Activated naive CD4-positive, alpha-beta T cell treated with anti-CD3 and anti-CD28 coated beads, Interleukin-2, amount 10 ng/mL, durations not matched to agents 7 days and 5 days (primary cell): ENCODE data around the gene SERINC3.
"Not testable (repeated sequence)": the region's sequence is repeated elsewhere in the genome, so short reads cannot be mapped to it uniquely, and the experiment has no call there.

Experiments used
- CTCF ChIA-PET: fragments of 350-600 bp; sonication (Branson Sonifier 250); formaldehyde crosslinking; loops from one replicate; lab custom pipeline; 2021; ENCODE audit warnings: antibody characterized with exemption; lab: Charles Lee
- DNase-seq: peaks from one replicate; pipeline ENCODE4 v3.0.0-alpha.2; 2020
- H3K27ac Mint-ChIP-seq: one replicate; pipeline ENCODE4 v1.8.0; 2021; ENCODE audit warnings: mild to moderate bottlenecking, moderate library complexity, mixed read lengths
- H3K27me3 Mint-ChIP-seq: one replicate; pipeline ENCODE4 v1.8.0; 2021; ENCODE audit warnings: mild to moderate bottlenecking, mixed read lengths
- H3K36me3 Mint-ChIP-seq: one replicate; pipeline ENCODE4 v1.8.0; 2021; ENCODE audit warnings: mixed read lengths
- H3K4me1 Mint-ChIP-seq: one replicate; pipeline ENCODE4 v1.8.0; 2021; ENCODE audit warnings: mixed read lengths
- H3K4me3 Mint-ChIP-seq: one replicate; pipeline ENCODE4 v1.8.0; 2021; ENCODE audit warnings: mild to moderate bottlenecking, moderate library complexity, mixed read lengths
- H3K9me3 Mint-ChIP-seq: one replicate; pipeline ENCODE4 v1.8.0; 2021; ENCODE audit warnings: mixed read lengths

SERINC3 gene

DNA sequence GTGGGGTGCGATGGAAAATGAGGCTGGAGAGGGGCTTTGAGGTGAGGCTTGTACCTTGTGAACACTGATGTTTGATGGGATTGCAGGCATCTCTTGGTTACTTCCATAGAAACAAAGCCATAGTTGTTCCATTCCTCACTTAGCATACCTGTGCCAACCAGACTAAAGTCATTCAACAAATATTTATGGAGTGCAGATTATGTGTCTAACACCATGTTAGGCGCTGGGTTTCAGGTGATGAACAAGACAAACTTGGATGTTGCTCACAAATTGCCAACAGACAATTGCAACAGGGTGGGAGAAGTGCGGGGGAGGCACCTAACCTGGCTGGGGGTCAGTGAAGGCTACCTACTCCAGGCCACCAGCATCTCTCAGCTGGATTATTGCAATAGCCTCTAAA, 44.7 kb downstream of the SERINC3 start:
- Mint-ChIP-seq H3K36me3 (peaks cover 18% of the 10 kb centered on the region), H3K27ac (no peak overlapping the region), H3K9me3 (no peaks in the 10 kb centered on the region), H3K4me1 (peaks cover 27% of the 10 kb centered on the region), H3K27me3 (peaks cover 11% of the 10 kb centered on the region), H3K4me3 (peak overlapping the region; percentile 92)
- CTCF ChIA-PET = no interaction called here
- no peak for DNase-seq

DNA sequence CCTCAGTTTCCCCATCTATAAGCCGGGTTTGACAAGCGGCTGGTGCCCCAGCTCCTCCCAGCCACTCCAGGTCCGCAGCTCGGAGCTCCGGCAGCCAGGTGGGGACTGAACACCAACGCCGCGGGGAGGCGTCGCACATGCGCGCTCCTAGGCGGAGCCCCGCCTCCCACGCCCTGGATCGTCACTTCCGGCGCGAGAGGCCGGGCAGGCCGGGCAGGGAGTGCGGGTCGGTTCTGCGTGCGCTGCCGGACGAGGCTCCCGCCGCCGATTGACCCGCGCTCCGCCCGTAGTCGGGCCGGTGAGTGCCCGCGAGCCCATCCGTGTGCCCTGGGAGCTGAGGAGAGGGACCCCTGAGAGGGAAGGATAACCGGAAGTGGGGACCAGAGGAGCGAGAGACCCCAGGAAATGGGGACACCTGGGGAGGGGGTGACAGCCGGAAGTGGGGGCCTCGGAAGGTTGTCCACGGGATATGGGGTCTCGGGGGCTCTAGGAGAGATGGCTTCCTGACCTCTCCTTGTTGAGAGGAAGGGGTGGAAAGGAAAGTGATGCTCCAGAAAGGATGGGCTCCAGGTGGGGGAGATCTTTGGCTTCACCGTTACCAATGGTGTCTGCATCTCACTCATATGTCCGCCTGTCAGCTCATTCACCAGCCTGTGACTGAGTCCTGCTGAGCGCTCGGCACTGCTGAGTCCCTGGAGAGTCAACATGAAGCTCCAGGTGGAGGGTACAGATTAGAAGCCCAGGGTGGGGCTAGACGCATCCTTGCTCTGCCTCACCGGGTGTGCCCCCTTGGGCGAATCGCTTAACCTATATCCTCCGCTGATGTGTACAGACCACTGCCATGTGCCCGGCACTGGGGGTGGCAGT, 45.9 kb downstream of the SERINC3 start, which contains the start of gene TTPAL:
Gene TTPAL (plus strand): TSS at position 181 of the 867 bp plus-strand sequence. CDS start 4,126 bp downstream, outside the sequence.
- H3K27ac Mint-ChIP-seq = peak within 1 kb of the TSS; percentile 89
- CTCF ChIA-PET = interaction anchor here (0.7 to 1.9 kb wide), 7 partner anchors 11 to 134 kb away, joined by 3 to 19 read pairs (median 3); no protein-coding TSS in a partner anchor
- H3K4me3 Mint-ChIP-seq = peak within 1 kb of the TSS; percentile 92

DNA sequence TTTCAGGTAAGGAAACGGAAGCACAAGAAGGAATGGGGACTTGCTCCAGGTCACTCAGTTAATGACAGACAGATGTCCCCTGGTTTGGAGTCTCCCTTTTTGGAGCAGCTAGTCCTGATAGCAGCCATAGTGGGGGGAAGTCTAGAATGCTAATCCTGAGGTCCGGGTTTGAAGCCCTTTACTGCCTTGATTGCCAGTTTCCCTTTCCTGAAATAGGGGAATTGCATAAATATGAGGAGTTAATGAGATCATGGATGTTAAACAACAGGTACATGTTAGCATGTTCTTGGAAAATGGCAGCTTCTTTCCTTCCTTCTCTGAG, 46.5 kb downstream of the SERINC3 start:
- H3K4me3 Mint-ChIP-seq = peak overlapping the region; percentile 92
- CTCF ChIA-PET = interaction anchor here (0.8 to 1.9 kb wide), 6 partner anchors 12 to 134 kb away, joined by 3 to 19 read pairs (median 3); no protein-coding TSS in a partner anchor
- peaks cover 13% of the 10 kb centered on the region for H3K27me3 Mint-ChIP-seq
- H3K27ac Mint-ChIP-seq = peak overlapping the region; percentile 89
- peaks cover 5% of the 10 kb centered on the region for H3K36me3 Mint-ChIP-seq
- H3K9me3 Mint-ChIP-seq = no peaks in the 10 kb centered on the region
- no peak for DNase-seq
- peaks cover 27% of the 10 kb centered on the region for H3K4me1 Mint-ChIP-seq

More for the DNA sequence above, 45.9 kb downstream of the SERINC3 start, which contains the start of gene TTPAL:
- peaks cover 13% of the 10 kb centered on the region for H3K27me3 Mint-ChIP-seq
- DNase-seq = peak; percentile 91
- H3K9me3 Mint-ChIP-seq = no peaks in the 10 kb centered on the region
- peaks cover 27% of the 10 kb centered on the region for H3K4me1 Mint-ChIP-seq
- H3K36me3 Mint-ChIP-seq = peaks cover 8% of the 10 kb centered on the region

DNA sequence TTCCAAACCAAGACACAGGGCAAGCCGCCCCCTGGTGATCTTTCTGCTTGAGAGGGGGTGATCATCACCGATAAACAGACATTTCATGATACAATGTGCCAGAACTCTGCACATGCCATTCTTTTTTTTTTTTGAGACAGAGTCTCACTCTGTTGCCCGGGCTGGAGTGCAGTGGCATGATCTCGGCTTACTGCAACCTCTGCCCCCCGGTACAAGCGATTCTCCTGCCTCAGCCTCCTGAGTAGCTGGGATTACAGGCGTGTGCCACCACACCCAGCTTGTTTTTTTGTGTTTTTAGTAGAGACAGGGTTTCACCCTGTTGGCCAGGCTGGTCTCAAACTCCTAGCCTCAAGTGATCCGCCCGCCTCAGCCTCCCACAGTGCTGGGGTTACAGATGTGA, 49.6 kb downstream of the SERINC3 start:
- H3K9me3 Mint-ChIP-seq, H3K4me3 Mint-ChIP-seq, H3K27ac Mint-ChIP-seq, DNase-seq, CTCF ChIA-PET, H3K36me3 Mint-ChIP-seq: not testable (repeated sequence)
- Mint-ChIP-seq H3K4me1 (peaks cover 27% of the 10 kb centered on the region), H3K27me3 (peaks cover 18% of the 10 kb centered on the region)

GRCh38 chr20:44471481-44471882, 50.4 kb downstream of the SERINC3 start:
- Mint-ChIP-seq H3K27ac (no peak overlapping the region), H3K27me3 (peaks cover 19% of the 10 kb centered on the region), H3K9me3 (no peaks in the 10 kb centered on the region), H3K4me1 (peaks cover 19% of the 10 kb centered on the region), H3K36me3 (no peaks in the 10 kb centered on the region), H3K4me3 (no peak overlapping the region)
- CTCF ChIA-PET = interaction anchor here (1.2 kb wide), 1 partner anchor 87 kb away, joined by 3 read pairs; no protein-coding TSS in a partner anchor
- no peak for DNase-seq

DNA sequence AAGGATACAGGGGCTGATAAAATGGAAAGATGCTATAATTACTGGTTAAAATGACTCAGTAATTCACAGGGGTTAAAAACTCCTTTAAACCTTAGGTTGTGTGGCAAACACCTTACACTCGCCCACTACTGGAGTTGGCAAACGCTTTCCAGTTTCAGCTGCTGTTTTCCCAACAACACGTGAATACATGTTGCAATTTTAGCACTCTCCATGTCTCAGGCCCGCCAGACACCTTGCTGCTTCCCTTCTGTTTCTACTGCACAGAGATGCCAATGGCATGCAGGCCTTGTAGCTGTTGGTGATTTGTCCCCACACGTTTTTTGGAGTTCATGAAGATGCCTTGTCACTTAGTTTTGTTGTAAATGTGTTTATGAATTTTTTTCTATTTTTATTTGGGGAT, 51.5 kb downstream of the SERINC3 start:
- Mint-ChIP-seq H3K4me3 (no peak overlapping the region), H3K36me3 (no peaks in the 10 kb centered on the region), H3K27ac (no peak overlapping the region), H3K27me3 (peaks cover 21% of the 10 kb centered on the region), H3K4me1 (peaks cover 7% of the 10 kb centered on the region), H3K9me3 (no peaks in the 10 kb centered on the region)
- no peak for DNase-seq
- CTCF ChIA-PET = no interaction called here

DNA sequence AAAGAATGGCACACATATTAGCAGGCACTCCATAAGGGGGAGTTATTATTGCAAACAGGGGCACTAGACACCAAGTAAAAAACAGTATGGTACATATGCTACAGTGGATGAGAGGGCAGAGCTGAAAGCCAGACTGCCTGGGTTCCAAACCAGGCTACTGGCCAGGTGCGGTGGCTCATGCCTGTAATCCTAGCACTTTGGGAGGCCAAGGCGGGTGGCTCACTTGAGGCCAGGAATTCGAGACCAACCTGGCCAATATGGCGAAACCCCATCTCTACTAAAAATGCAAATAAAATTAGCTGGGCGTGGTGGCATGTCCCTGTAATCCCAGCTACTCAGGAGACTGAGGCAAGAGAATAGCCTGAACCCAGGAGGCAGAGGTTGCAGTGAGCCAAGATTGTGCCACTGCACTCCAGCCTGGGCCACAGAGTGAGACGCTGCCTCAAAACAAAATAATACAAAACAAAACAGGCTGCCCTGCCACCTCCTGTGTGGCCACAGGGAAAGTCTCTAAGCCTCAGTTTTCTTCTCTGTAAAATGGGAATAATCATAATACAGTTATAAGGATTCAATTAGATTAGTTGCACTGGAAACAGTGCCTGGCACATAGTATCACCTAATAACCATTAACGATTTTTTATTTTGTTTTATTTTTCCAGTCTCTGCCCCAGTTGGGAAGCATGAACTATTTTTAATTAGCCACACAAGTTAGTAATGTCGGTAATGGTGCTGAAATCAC, 53.7 kb downstream of the SERINC3 start:
- Mint-ChIP-seq H3K4me1 (no peaks in the 10 kb centered on the region), H3K9me3 (no peaks in the 10 kb centered on the region)
- CTCF ChIA-PET = interaction anchor here (1.0 to 1.4 kb wide), 2 partner anchors 84 to 142 kb away, joined by 3 read pairs; no protein-coding TSS in a partner anchor

DNA sequence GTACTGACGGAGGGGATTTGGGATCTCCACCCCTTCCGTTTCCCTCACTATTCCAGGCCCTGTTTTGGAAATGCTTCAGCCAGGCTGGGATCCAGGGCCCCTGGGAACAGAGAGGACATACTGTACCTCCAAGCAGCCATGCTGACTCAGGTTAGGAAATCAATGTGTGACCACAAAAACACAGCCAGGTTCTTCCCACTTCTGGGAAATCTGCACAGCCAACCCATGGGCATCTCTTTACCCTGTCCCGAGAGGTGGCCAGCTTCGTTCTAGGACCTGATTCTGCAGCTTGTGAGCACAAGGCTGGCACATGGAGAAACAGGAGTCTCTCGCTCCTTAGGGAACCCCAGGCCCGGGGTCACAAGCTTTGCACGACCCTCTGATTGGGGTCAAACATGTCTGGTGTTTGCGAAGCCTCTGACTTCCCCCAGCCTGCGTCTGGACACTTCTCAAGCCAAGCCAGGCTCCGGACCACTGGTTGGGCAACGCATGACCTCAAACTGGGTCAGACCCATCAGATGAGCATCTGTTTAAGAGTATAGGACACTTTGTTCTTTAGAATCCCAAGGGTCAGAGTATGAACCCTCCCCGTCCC, 54.5 kb downstream of the SERINC3 start:
- Mint-ChIP-seq H3K27me3 (peaks cover 18% of the 10 kb centered on the region), H3K27ac (no peak overlapping the region), H3K36me3 (no peaks in the 10 kb centered on the region), H3K4me1 (no peaks in the 10 kb centered on the region), H3K4me3 (no peak overlapping the region), H3K9me3 (no peaks in the 10 kb centered on the region)
- no peak for DNase-seq
- CTCF ChIA-PET = interaction anchor here (1.4 kb wide), 1 partner anchor 83 kb away, joined by 3 read pairs; no protein-coding TSS in a partner anchor

More for the DNA sequence above, 53.7 kb downstream of the SERINC3 start:
- Mint-ChIP-seq H3K36me3 (no peaks in the 10 kb centered on the region), H3K4me3 (no peak overlapping the region), H3K27me3 (peaks cover 21% of the 10 kb centered on the region), H3K27ac (no peak overlapping the region)
- no peak for DNase-seq

- CTCF ChIA-PET = interaction anchor here (1.1 kb wide), 1 partner anchor 250 kb away, joined by 3 read pairs; no protein-coding TSS in a partner anchor
- H3K4me3 Mint-ChIP-seq = no peak overlapping the region
- no peaks in the 10 kb centered on the region for H3K9me3 Mint-ChIP-seq
- H3K36me3 Mint-ChIP-seq = no peaks in the 10 kb centered on the region
- H3K27ac Mint-ChIP-seq = no peak overlapping the region
- no peak for DNase-seq
- H3K27me3 Mint-ChIP-seq = peaks cover 13% of the 10 kb centered on the region
- H3K4me1 Mint-ChIP-seq = no peaks in the 10 kb centered on the region
Observed at GRCh38 chr20:44465001-44465560, 56.8 kb downstream of the SERINC3 start.

GRCh38 chr20:44464514-44464913, 57.4 kb downstream of the SERINC3 start:
- H3K4me3 Mint-ChIP-seq = no peak overlapping the region
- H3K27me3 Mint-ChIP-seq = peaks cover 13% of the 10 kb centered on the region
- no peaks in the 10 kb centered on the region for H3K4me1 Mint-ChIP-seq
- no peaks in the 10 kb centered on the region for H3K36me3 Mint-ChIP-seq
- CTCF ChIA-PET = interaction anchor here (1.1 kb wide), 1 partner anchor 249 kb away, joined by 3 read pairs; no protein-coding TSS in a partner anchor
- H3K9me3 Mint-ChIP-seq = no peaks in the 10 kb centered on the region
- no peak for DNase-seq
- H3K27ac Mint-ChIP-seq = no peak overlapping the region

DNA sequence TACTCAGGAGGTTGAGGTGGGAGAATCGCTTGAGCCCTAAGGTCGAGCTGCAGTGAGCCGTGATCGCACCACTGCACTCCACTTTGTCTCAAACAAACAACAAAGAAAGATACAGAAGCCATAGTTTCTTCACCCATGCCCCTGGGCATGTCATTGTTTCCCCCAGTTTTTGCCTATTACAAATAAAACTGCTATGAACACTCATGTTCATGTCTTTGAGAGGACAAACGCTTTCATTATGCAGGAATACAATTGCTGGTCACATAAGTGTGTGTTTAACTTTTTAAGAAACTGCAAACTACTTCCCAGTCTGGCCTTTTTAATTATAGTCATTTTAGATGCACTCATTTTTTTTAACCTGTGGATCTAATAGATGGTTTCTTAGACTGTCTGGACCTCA, 58.4 kb downstream of the SERINC3 start:
- no peak overlapping the region for H3K4me3 Mint-ChIP-seq
- no peak for DNase-seq
- no peak overlapping the region for H3K27ac Mint-ChIP-seq
- no peaks in the 10 kb centered on the region for H3K36me3 Mint-ChIP-seq
- peaks cover 13% of the 10 kb centered on the region for H3K27me3 Mint-ChIP-seq
- H3K9me3 Mint-ChIP-seq = no peaks in the 10 kb centered on the region
- no peaks in the 10 kb centered on the region for H3K4me1 Mint-ChIP-seq
- CTCF ChIA-PET = no interaction called here

DNA sequence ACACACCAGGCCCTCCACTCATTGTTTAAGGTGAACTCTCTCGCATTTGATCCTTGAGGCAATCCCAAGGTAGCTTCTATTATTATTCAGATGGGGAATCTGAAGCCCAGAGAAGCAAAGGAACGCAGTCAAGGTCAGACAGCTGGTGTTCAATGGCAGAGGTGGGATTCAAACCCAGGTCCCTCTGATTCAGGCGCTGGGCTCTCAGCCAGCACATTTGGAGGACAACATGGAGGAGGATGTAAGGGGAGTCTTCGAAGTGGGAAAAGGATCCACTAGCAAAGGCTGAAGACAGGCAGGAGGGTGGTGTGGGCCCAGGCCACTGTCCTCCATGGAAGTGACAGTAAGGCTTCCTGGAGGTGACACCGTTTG, 60.1 kb downstream of the SERINC3 start:
- CTCF ChIA-PET = interaction anchor here (0.6 to 1.6 kb wide), 7 partner anchors 15 to 1416 kb away, joined by 3 to 8 read pairs (median 4); no protein-coding TSS in a partner anchor
- no peaks in the 10 kb centered on the region for H3K36me3 Mint-ChIP-seq
- no peak overlapping the region for H3K4me3 Mint-ChIP-seq
- no peak for DNase-seq
- no peak overlapping the region for H3K27ac Mint-ChIP-seq
- no peaks in the 10 kb centered on the region for H3K9me3 Mint-ChIP-seq
- H3K4me1 Mint-ChIP-seq = no peaks in the 10 kb centered on the region
- peaks cover 8% of the 10 kb centered on the region for H3K27me3 Mint-ChIP-seq

DNA sequence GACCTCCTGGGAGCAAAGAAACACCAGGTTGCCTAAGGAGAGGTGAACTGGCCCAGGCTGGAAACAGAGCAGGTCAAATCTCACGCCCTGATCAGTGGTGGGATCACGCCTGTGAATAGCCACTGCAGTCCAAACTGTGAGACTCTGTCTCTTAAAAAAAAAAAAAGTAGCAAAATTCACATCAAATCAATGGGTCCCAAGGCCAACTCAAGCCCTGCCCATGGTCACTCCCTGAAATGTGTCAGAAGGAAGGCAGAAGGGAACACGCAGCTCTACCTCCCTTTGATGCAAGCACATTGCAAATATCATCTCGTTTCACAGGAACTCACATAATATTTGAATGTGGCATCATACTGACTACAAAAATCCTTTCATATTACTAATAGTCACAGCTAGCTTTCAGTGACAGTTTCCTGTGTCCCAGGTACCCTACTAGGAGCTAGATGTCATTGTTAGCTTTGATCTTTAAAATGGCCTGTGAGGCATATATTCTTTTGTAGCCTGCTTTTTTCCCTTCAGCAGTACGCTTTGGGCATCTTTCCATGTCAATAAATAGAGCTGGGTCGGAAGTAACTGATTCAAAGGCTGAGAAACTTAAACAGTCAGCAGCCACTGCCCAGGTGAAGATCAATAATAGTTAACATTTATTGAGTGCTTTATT, 60.6 kb downstream of the SERINC3 start:
- Mint-ChIP-seq H3K27me3 (peaks cover 8% of the 10 kb centered on the region), H3K4me1 (no peaks in the 10 kb centered on the region), H3K4me3 (no peak overlapping the region), H3K36me3 (no peaks in the 10 kb centered on the region), H3K9me3 (no peaks in the 10 kb centered on the region), H3K27ac (no peak overlapping the region)
- CTCF ChIA-PET = interaction anchor here (0.6 to 1.6 kb wide), 7 partner anchors 15 to 1417 kb away, joined by 3 to 8 read pairs (median 4); no protein-coding TSS in a partner anchor
- no peak for DNase-seq
